Aorta (tissue), 5 donors: ENCODE data around the gene FAF1. TPM values are rescaled to one million over a fixed set of nuclear protein-coding genes. Genes with fewer than 3 reads are reported as not detected.

Experiments
- ATAC-seq: fragments of 200-7000 bp; cut with Tn5 transposase; one replicate; pipeline ENCODE4 v1.9.1; 2022; ENCODE audit warnings: moderate library complexity; ENCODE audit not compliant: low FRiP score
- DNase-seq, 2 donors: peaks; one replicate each; pipeline ENCODE4 v3.0.0-alpha.2; 2020
- H3K27ac ChIP-seq, 2 donors: one replicate each; pipeline ENCODE4 v1.5.1; 2013; ENCODE audit warnings: low read length in 2 of 2, mild to moderate bottlenecking in 2 of 2, moderate library complexity in 2 of 2, control low read depth in 1 of 2, inconsistent platforms in 1 of 2, low read depth in 1 of 2
- H3K27me3 ChIP-seq, 2 donors: one replicate each; pipeline ENCODE4 v1.6.1; 2013; ENCODE audit warnings: control low read depth in 1 of 2, low read length in 1 of 2, mild to moderate bottlenecking in 1 of 2, moderate library complexity in 1 of 2; ENCODE audit not compliant: insufficient read depth in 2 of 2, control insufficient read depth in 1 of 2
- H3K36me3 ChIP-seq, 2 donors: one replicate each; pipeline ENCODE4 v1.6.1; 2013; ENCODE audit warnings: control low read depth in 1 of 2, low read length in 1 of 2, mild to moderate bottlenecking in 1 of 2; ENCODE audit not compliant: insufficient read depth in 2 of 2, control insufficient read depth in 1 of 2
- H3K4me1 ChIP-seq, 2 donors: one replicate each; pipeline ENCODE4 v1.6.1; 2013; ENCODE audit warnings: low read length in 2 of 2, control low read depth in 1 of 2, mild to moderate bottlenecking in 1 of 2, moderate library complexity in 1 of 2; ENCODE audit not compliant: insufficient read depth in 2 of 2, control insufficient read depth in 1 of 2
- H3K4me3 ChIP-seq, 2 donors: one replicate each; pipeline ENCODE4 v1.5.1; 2013; ENCODE audit warnings: low read length in 2 of 2, control low read depth in 1 of 2, mild to moderate bottlenecking in 1 of 2
- H3K9me3 ChIP-seq: one replicate; pipeline ENCODE4 v1.6.1; 2013; ENCODE audit warnings: mild to moderate bottlenecking, low read length; ENCODE audit not compliant: control insufficient read depth
- WGBS, 2 donors: extraction: QIAGEN DNeasy Blood & Tissue Kit; methylation state at CpG; one replicate each; pipeline ENCODE4 v1.1.7; 2013; 5-methylcytosine and 5-hydroxymethylcytosine counted together
- intact Hi-C, 2 donors: fragments of 100-400 bp; cut with DNase I; formaldehyde crosslinking; loops; one replicate each; pipeline versions ENCODE4 v1.14.2 to v1.15.0; 2022
- polyA plus RNA-seq, 2 donors: library from polyadenylated mRNA; stranded (reverse); fragments of 200-250 nt; gene quantifications; one replicate each; pipeline ENCODE4 v1.2.3, GENCODE V29; 2013
- total RNA-seq, 2 donors: library from RNA; stranded (reverse); fragmentation: NEBNext Ultra II Directional; extraction: Animal tissue kit (Norgen Biotek cat#: 25700); gene quantifications; one replicate each; pipeline ENCODE4 v1.2.1, GENCODE V29; 2021
- donor health status: healthy with polysubstance abuse.
- donor health status: Bipolar disorder and iron deficiency.
- donor health status: DM: no; HTN: no; CAD: no.
- donor health status: DM: no; HTN: no; CAD: no.
- donor health status: DM: yes; HTN: yes; CAD: no.

Gene FAF1
- total and polyA plus RNA-seq, 4 donors = 27.0 to 56.1 (median 43.0) TPM

DNA sequence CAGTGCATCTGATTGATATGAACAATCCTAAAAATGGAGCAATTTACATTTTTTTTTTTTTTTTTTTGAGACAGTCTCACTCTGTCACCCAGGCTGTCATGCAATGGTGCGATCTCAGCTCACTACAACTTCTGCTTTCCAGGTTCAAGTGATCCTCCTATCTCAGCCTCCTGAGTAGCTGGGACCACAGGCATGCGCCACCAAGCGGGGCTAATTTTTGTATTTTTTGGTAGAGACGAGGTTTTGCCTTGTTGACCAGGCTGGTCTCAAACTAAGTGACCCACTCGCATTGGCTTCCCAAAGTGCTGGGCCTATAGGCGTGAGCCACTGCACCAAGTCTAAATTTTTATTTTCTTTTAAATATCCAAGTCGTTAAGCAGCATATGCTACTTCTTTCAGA is 109.0 kb downstream of the FAF1 start:
- intact Hi-C loops = no loop called here
- DNase-seq (no peak), ATAC-seq (no peak)
- no peak overlapping the region for H3K27ac ChIP-seq
- H3K4me1 ChIP-seq = no peaks in the 10 kb centered on the region
- H3K9me3 ChIP-seq = no peaks in the 10 kb centered on the region
- no peaks in the 10 kb centered on the region for H3K27me3 ChIP-seq
- H3K36me3 ChIP-seq = no peaks in the 10 kb centered on the region
- WGBS, 2 donors = 96 to 98% methylated on average over 7 of the region's 7 CpGs
- H3K4me3 ChIP-seq = no peak overlapping the region

DNA sequence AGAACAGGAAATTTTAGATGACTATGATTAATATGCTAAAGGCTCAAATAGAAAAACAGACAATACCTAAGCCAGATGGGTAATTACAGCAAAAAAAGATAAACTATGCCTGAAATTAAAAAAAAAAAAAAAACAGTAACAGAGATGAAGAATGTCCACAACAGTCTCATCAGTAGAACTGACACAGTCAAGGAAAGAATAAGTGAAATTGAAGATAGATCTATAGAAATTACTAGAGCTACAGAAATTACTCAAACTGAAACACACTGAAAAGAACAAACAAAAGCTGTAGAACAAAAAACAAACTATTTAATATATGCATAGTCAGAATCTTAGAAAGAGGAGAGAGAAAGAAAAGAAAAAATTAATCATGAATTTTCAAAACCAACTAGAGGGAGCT is 112.8 kb downstream of the FAF1 start:
- DNase-seq = no peak
- ATAC-seq = no peak
- Histone ChIP-seq H3K36me3 (no peaks in the 10 kb centered on the region), H3K4me1 (peaks cover 0 to 2% of the 10 kb centered on the region in 2 donors), H3K27ac (no peak overlapping the region), H3K4me3 (no peak overlapping the region), H3K27me3 (no peaks in the 10 kb centered on the region), H3K9me3 (no peaks in the 10 kb centered on the region)
- intact Hi-C loops = no loop called here

DNA sequence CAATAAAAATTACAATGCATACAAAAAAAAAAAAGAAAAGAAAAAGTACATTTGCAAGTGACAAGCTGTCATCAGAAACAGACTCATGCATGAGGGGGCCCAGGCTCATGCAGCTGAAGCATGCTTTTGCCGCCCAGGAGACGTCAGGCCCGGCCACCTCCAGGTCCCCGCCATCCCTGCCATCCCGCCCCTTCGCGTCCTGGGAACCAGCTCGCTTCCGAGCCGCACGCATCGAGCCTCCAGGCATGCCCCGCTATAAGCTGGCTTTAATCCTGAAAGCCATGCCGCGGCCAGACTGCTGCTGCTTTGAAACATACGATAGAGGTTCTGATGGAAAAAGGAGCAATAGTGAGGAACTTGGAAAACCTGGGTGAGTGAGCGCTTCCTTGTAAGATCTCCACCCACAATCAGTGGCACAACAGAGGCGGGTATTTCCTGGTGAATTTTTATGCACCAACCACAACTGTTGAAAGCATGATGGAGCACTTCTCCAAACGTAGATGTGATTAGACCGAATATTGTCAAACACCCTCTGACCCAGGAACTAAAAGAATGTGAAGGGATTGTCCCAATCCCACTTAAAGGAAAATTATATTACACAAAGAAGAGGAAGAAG is 113.7 kb downstream of the FAF1 start:
- no peaks in the 10 kb centered on the region for H3K9me3 ChIP-seq
- intact Hi-C loops = no loop called here
- no peaks in the 10 kb centered on the region for H3K27me3 ChIP-seq
- ATAC-seq = no peak
- 93 to 94% methylated on average over 20 of the region's 20 CpGs for WGBS, 2 donors
- DNase-seq = no peak
- H3K36me3 ChIP-seq = no peaks in the 10 kb centered on the region
- no peak overlapping the region for H3K4me3 ChIP-seq
- H3K4me1 ChIP-seq = peaks cover 0 to 2% of the 10 kb centered on the region in 2 donors
- no peak overlapping the region for H3K27ac ChIP-seq

DNA sequence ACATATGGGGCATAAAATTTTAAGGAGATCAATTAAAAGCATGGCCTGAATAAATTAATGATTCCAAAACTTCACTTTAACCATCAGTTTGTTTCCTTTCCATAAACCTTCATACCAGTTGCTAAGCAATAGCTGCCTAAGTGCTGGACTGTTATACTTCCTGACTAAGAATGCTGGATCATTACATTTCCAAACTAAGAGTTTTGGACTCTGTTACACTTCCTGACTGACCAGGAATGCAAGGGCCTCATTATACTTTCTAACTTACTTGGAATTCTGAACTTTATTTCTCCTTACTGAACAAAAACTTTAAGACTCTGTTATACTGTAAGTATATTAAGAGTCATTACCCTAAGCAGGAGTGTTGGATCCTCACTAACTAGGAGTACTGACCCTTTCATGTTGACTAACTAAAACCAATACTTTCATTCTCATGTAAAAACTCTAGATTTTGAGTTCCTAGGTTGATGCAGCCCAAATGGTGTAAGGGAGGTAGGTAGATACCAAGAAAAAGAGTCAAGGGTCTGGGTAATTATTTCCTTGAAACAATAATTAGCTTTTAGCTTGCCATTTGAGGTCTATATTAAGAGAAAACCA is 118.2 kb downstream of the FAF1 start:
- intact Hi-C loops = no loop called here
- H3K4me1 ChIP-seq = peaks cover 0 to 2% of the 10 kb centered on the region in 2 donors
- no peaks in the 10 kb centered on the region for H3K9me3 ChIP-seq
- ATAC-seq = peak; percentile 59
- no peak overlapping the region for H3K27ac ChIP-seq
- H3K36me3 ChIP-seq = no peaks in the 10 kb centered on the region
- H3K4me3 ChIP-seq = no peak overlapping the region
- H3K27me3 ChIP-seq = no peaks in the 10 kb centered on the region
- no peak for DNase-seq

- Histone ChIP-seq H3K4me1 (no peaks in the 10 kb centered on the region), H3K4me3 (no peak overlapping the region), H3K9me3 (no peaks in the 10 kb centered on the region), H3K36me3 (no peaks in the 10 kb centered on the region), H3K27ac (no peak overlapping the region), H3K27me3 (no peaks in the 10 kb centered on the region)
- ATAC-seq = no peak
- no peak for DNase-seq
- intact Hi-C loops = no loop called here
Observed at GRCh38 chr1:50836117-50836516, 124.0 kb downstream of the FAF1 start.

- no peaks in the 10 kb centered on the region for H3K4me1 ChIP-seq
- no peaks in the 10 kb centered on the region for H3K36me3 ChIP-seq
- no peaks in the 10 kb centered on the region for H3K9me3 ChIP-seq
- no peaks in the 10 kb centered on the region for H3K27me3 ChIP-seq
- 96 to 100% methylated on average over 1 of the region's 1 CpG for WGBS, 2 donors
- DNase-seq (no peak), ATAC-seq (no peak)
- no peak overlapping the region for H3K27ac ChIP-seq
- intact Hi-C loops = no loop called here
- H3K4me3 ChIP-seq = no peak overlapping the region
Observed at GRCh38 chr1:50833216-50833615, 126.9 kb downstream of the FAF1 start.

DNA sequence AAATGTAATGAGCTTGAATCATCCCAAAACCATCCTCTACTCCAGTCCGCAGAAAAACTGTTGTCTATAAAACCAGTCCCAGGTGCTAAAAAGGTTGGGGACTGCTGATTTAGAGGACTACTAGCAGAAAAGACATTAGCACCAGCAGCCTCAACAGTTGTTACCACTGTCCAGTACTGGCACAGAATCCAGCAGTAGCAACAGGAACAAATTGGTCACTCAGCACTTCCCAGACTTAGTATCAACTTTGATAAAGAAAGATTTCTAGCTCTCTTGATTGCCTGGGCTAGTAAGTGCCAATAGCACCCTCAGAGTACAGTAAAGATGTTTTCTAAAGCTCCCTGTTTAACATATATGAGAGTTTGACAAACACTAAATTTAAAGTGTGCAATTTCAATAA is 127.9 kb downstream of the FAF1 start:
- Histone ChIP-seq H3K4me3 (no peak overlapping the region), H3K36me3 (no peaks in the 10 kb centered on the region), H3K27ac (no peak overlapping the region), H3K9me3 (no peaks in the 10 kb centered on the region), H3K4me1 (no peaks in the 10 kb centered on the region), H3K27me3 (no peaks in the 10 kb centered on the region)
- DNase-seq (no peak), ATAC-seq (no peak)
- intact Hi-C loops = no loop called here
- WGBS, 2 donors = 97 to 99% methylated on average over 1 of the region's 1 CpG

DNA sequence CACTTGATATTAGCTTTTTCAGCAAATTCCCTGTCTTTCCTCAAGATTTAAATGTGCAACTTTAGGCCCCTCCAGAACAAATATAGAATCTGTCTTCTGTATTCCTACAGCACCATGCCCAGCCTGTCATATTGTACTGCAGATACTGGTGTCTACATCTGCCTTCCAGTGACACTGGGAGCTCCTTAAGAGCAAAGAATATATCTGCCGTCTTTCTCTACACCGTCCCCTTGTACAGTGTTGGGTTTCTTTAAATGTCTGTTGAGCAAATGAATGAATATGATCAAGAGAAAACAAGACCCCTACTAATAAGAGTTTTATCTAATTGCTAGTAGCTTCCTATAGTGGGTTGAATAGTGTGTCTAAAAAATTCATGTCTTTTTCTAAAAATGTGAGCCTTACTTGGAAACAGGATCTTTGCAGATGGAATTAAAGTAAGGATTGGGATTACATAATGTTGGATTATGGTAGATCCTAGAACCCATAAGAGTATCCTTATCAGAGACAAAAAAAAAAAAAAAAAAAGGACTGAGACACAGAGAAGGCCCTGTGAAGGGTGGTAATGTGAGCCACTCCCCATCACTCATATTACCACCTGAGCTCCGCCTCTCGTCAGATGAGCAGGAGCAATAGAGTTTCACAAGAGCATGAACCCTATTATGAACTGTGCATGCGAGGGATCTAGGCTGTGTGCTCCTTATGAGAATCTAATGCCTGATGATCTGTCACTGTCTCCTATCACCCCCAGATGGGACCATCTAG is 128.6 kb downstream of the FAF1 start:
- Histone ChIP-seq H3K36me3 (no peaks in the 10 kb centered on the region), H3K4me3 (no peak overlapping the region), H3K9me3 (no peaks in the 10 kb centered on the region), H3K27me3 (no peaks in the 10 kb centered on the region), H3K4me1 (no peaks in the 10 kb centered on the region), H3K27ac (no peak overlapping the region)
- DNase-seq = no peak
- WGBS, 2 donors = 97 to 98% methylated on average over 5 of the region's 5 CpGs
- no peak for ATAC-seq
- intact Hi-C loops = no loop called here

- intact Hi-C loops = no loop called here
- no peak for DNase-seq
- Histone ChIP-seq H3K27me3 (no peaks in the 10 kb centered on the region), H3K36me3 (no peaks in the 10 kb centered on the region), H3K4me1 (no peaks in the 10 kb centered on the region), H3K4me3 (no peak overlapping the region), H3K9me3 (no peaks in the 10 kb centered on the region), H3K27ac (no peak overlapping the region)
- ATAC-seq = no peak
Observed at GRCh38 chr1:50830621-50831020, 129.4 kb downstream of the FAF1 start.
